ENCODE data around the gene DESI1.
A peak's percentile ranks its signal among the peaks of the same experiment; 100 is the strongest.

The DESI1 gene

GRCh38 chr22:41603873-41604332 lies 16.9 kb downstream of the DESI1 start:
- CTCF ChIA-PET, result interaction anchor here (1.0 to 2.1 kb wide), 10 partner anchors 9 to 231 kb away, joined by 3 to 7 read pairs (median 5); partner anchors contain the start of gene PMM1
- peak; percentile 76 for DNase-seq (ENCODE audit: extremely low spot score)
- TF ChIP-seq CTCF (IDR thresholded peaks at IDR 0.05; ENCODE audit: control extremely low read depth, extremely low read depth, low read depth, missing control alignments), result no peak
- POLR2A ChIA-PET, result interaction anchor here (0.6 to 1.1 kb wide), 2 partner anchors 14 to 15 kb away, joined by 4 to 8 read pairs; partner anchors contain the start of gene PMM1

GRCh38 chr22:41600976-41601375 lies 19.9 kb downstream of the DESI1 start:
- no peak for TF ChIP-seq CTCF (IDR thresholded peaks at IDR 0.05; ENCODE audit: control extremely low read depth, extremely low read depth, low read depth, missing control alignments)
- POLR2A ChIA-PET, result no interaction called here
- DNase-seq (ENCODE audit: extremely low spot score), result no peak
- CTCF ChIA-PET, result interaction anchor here (1.2 kb wide), 1 partner anchor 199 kb away, joined by 3 read pairs; no protein-coding TSS in a partner anchor

GRCh38 chr22:41598891-41599635 lies 21.8 kb downstream of the DESI1 start:
- no peak for TF ChIP-seq CTCF (IDR thresholded peaks at IDR 0.05; ENCODE audit: control extremely low read depth, extremely low read depth, low read depth, missing control alignments)
- CTCF ChIA-PET, result interaction anchor here (1.0 to 3.0 kb wide), 7 partner anchors 8 to 196 kb away, joined by 3 to 17 read pairs (median 6); partner anchors contain the start of gene PMM1
- no peak for DNase-seq (ENCODE audit: extremely low spot score)
- POLR2A ChIA-PET, result no interaction called here

- no peak for DNase-seq (ENCODE audit: extremely low spot score)
- TF ChIP-seq CTCF (IDR thresholded peaks at IDR 0.05; ENCODE audit: control extremely low read depth, extremely low read depth, low read depth, missing control alignments), result no peak
- ChIA-PET CTCF (interaction anchor here (0.6 to 3.0 kb wide), 18 partner anchors 8 to 195 kb away, joined by 3 to 17 read pairs (median 6); partner anchors contain the start of genes DESI1, PMM1, POLR3H and XRCC6), POLR2A (no interaction called here)
Measured at GRCh38 chr22:41598081-41598480, 22.8 kb downstream of the DESI1 start.

- DNase-seq (ENCODE audit: extremely low spot score), result no peak
- ChIA-PET POLR2A (interaction anchor here (0.6 kb wide), 1 partner anchor 824 kb away, joined by 3 read pairs; no protein-coding TSS in a partner anchor), CTCF (interaction anchor here (0.6 to 3.0 kb wide), 16 partner anchors 10 to 195 kb away, joined by 3 to 17 read pairs (median 6); partner anchors contain the start of genes DESI1, POLR3H and XRCC6)
- TF ChIP-seq CTCF (IDR thresholded peaks at IDR 0.05; ENCODE audit: control extremely low read depth, extremely low read depth, low read depth, missing control alignments), result no peak
Measured at GRCh38 chr22:41597635-41597953, 23.2 kb downstream of the DESI1 start.

GRCh38 chr22:41596776-41597634 lies 23.8 kb downstream of the DESI1 start:
- CTCF ChIA-PET, result interaction anchor here (0.6 to 3.0 kb wide), 15 partner anchors 10 to 194 kb away, joined by 3 to 17 read pairs (median 5); partner anchors contain the start of genes DESI1, POLR3H and XRCC6
- peak; percentile 45 for DNase-seq (ENCODE audit: extremely low spot score)

More at GRCh38 chr22:41596776-41597634, 23.8 kb downstream of the DESI1 start:
- POLR2A ChIA-PET, result interaction anchor here (0.6 kb wide), 2 partner anchors 128 to 824 kb away, joined by 3 read pairs; partner anchors contain the start of gene ACO2
- TF ChIP-seq CTCF (IDR thresholded peaks at IDR 0.05; ENCODE audit: control extremely low read depth, extremely low read depth, low read depth, missing control alignments), result peak; percentile 71

Measured in GM10248 (cell line).